Osteocyte (in vitro differentiated cells): ENCODE measurements around the gene RRAD. TPM values are rescaled to one million over a fixed set of nuclear protein-coding genes. Genes with fewer than 3 reads are reported as not detected.
A peak's percentile ranks its signal among the peaks of the same experiment; 100 is the strongest.

Experiments used
- DNase-seq: peaks from one replicate; pipeline ENCODE4 v3.0.0; 2021; ENCODE audit warnings: mixed read lengths; ENCODE audit not compliant: unreplicated experiment; ENCODE audit errors: extremely low spot score
- H3K27ac Mint-ChIP-seq: one replicate; pipeline ENCODE4 v1.8.0; 2021; ENCODE audit warnings: mild to moderate bottlenecking, mixed read lengths; ENCODE audit not compliant: unreplicated experiment
- H3K27me3 Mint-ChIP-seq: one replicate; pipeline ENCODE4 v1.8.0; 2021; ENCODE audit warnings: mixed read lengths; ENCODE audit not compliant: unreplicated experiment
- H3K36me3 Mint-ChIP-seq: one replicate; pipeline ENCODE4 v1.8.0; 2021; ENCODE audit warnings: mixed read lengths; ENCODE audit not compliant: unreplicated experiment
- H3K4me1 Mint-ChIP-seq: one replicate; pipeline ENCODE4 v1.8.0; 2021; ENCODE audit warnings: mixed read lengths; ENCODE audit not compliant: unreplicated experiment
- H3K4me3 Mint-ChIP-seq: one replicate; pipeline ENCODE4 v1.8.0; 2021; ENCODE audit warnings: mild to moderate bottlenecking, moderate library complexity, mixed read lengths; ENCODE audit not compliant: unreplicated experiment
- H3K9me3 Mint-ChIP-seq: one replicate; pipeline ENCODE4 v1.8.0; 2021; ENCODE audit warnings: mixed read lengths; ENCODE audit not compliant: unreplicated experiment
- CTCF ChIP-seq: fragments of 200-600 bp; sonication (generic); IDR thresholded peaks from 2 replicates; pipeline ENCODE4 v1.5.0; 2021; ENCODE audit warnings: antibody characterized with exemption, mild to moderate bottlenecking, moderate library complexity
- total RNA-seq: library from RNA; stranded (reverse); gene quantifications from 2 replicates; pipeline ENCODE4 v1.2.1, GENCODE V29; 2021

The RRAD gene
- total RNA-seq, 1 donor from 2014 or later, result 0.89 TPM

GRCh38 chr16:66924527-66925321 lies 611 bp downstream of the RRAD start:
- Mint-ChIP-seq H3K27ac (no peak overlapping the region), H3K27me3 (peaks cover 4% of the 10 kb centered on the region), H3K4me3 (no peak overlapping the region), H3K36me3 (peaks cover 2% of the 10 kb centered on the region), H3K9me3 (no peaks in the 10 kb centered on the region), H3K4me1 (peaks cover 37% of the 10 kb centered on the region)
- peak; percentile 52 for TF ChIP-seq CTCF
- no peak for DNase-seq

GRCh38 chr16:66923866-66924265 lies 1.5 kb downstream of the RRAD start:
- Mint-ChIP-seq H3K27ac (no peak overlapping the region), H3K27me3 (peaks cover 9% of the 10 kb centered on the region), H3K4me1 (peaks cover 37% of the 10 kb centered on the region), H3K9me3 (no peaks in the 10 kb centered on the region), H3K4me3 (no peak overlapping the region), H3K36me3 (peaks cover 2% of the 10 kb centered on the region)
- TF ChIP-seq CTCF, result no peak
- DNase-seq, result no peak

- no peak overlapping the region for H3K27ac Mint-ChIP-seq
- no peak for TF ChIP-seq CTCF
- peaks cover 37% of the 10 kb centered on the region for H3K4me1 Mint-ChIP-seq
- DNase-seq, result no peak
- peaks cover 2% of the 10 kb centered on the region for H3K36me3 Mint-ChIP-seq
- no peaks in the 10 kb centered on the region for H3K9me3 Mint-ChIP-seq
- peaks cover 9% of the 10 kb centered on the region for H3K27me3 Mint-ChIP-seq
- no peak overlapping the region for H3K4me3 Mint-ChIP-seq
Observed at GRCh38 chr16:66923247-66923731, 2.0 kb downstream of the RRAD start.

- Mint-ChIP-seq H3K9me3 (no peaks in the 10 kb centered on the region), H3K27me3 (peaks cover 12% of the 10 kb centered on the region), H3K27ac (no peak overlapping the region), H3K4me3 (no peak overlapping the region), H3K4me1 (peaks cover 29% of the 10 kb centered on the region), H3K36me3 (peaks cover 2% of the 10 kb centered on the region)
- TF ChIP-seq CTCF, result no peak
- no peak for DNase-seq
Observed at GRCh38 chr16:66921729-66922450, 3.4 kb downstream of the RRAD start.
